HL-60 (cell line): Measurements from ENCODE around the gene PTCHD4.

Experiments
- CTCF ChIP-seq: IDR thresholded peaks from one replicate; pipeline ENCODE4 v1.5.1; 2011; ENCODE audit warnings: low read length, control low read depth, inconsistent platforms; ENCODE audit not compliant: insufficient read depth
- GABPA ChIP-seq: IDR thresholded peaks from 2 replicates; pipeline ENCODE4 v1.6.1; 2012; ENCODE audit warnings: low read depth
- POLR2AphosphoS5 ChIP-seq: IDR thresholded peaks from 2 replicates; pipeline ENCODE4 v1.6.1; 2012; ENCODE audit warnings: low read depth
- SPI1 ChIP-seq: IDR thresholded peaks from 2 replicates; pipeline ENCODE4 v1.6.1; 2012; ENCODE audit warnings: low read depth, mild to moderate bottlenecking, borderline replicate concordance

GRCh38 chr6:48139818-48140614, 29.0 kb upstream of the PTCHD4 start:
- TF ChIP-seq CTCF (no peak), POLR2AphosphoS5 (no peak), SPI1 (no peak), GABPA (no peak)
